ENCODE measurements around the gene BCR.

The BCR gene

GRCh38 chr22:23157560-23158515, 22.5 kb upstream of the BCR start:
- Mint-ChIP-seq H3K9me3 (no peaks in the 10 kb centered on the region), H3K4me3 (no peak overlapping the region), H3K4me1 (peaks cover 10 to 16% of the 10 kb centered on the region in 2 donors), H3K27me3 (no peaks in the 10 kb centered on the region), H3K36me3 (no peaks in the 10 kb centered on the region), H3K27ac (peak overlapping the region; percentile 59)
- no peak for ATAC-seq (replicated peaks)
- DNase-seq, result no peak

- Mint-ChIP-seq H3K4me1 (peaks cover 2 to 7% of the 10 kb centered on the region in 2 donors), H3K36me3 (no peaks in the 10 kb centered on the region), H3K27ac (no peak overlapping the region), H3K9me3 (no peaks in the 10 kb centered on the region), H3K27me3 (no peaks in the 10 kb centered on the region), H3K4me3 (no peak overlapping the region)
- ATAC-seq (replicated peaks), result no peak
- DNase-seq, result no peak
Measured at GRCh38 chr22:23158516-23159290, 21.6 kb upstream of the BCR start.

- no peak for DNase-seq
- Mint-ChIP-seq H3K27me3 (no peaks in the 10 kb centered on the region), H3K4me3 (no peak overlapping the region), H3K36me3 (no peaks in the 10 kb centered on the region), H3K4me1 (peaks cover 2% of the 10 kb centered on the region in 2 donors), H3K9me3 (no peaks in the 10 kb centered on the region), H3K27ac (no peak overlapping the region)
- no peak for ATAC-seq (replicated peaks)
Measured at GRCh38 chr22:23159291-23159630, 21.0 kb upstream of the BCR start.

GRCh38 chr22:23161029-23161428, 19.3 kb upstream of the BCR start:
- Mint-ChIP-seq H3K36me3 (no peaks in the 10 kb centered on the region), H3K27me3 (no peaks in the 10 kb centered on the region), H3K9me3 (no peaks in the 10 kb centered on the region), H3K27ac (no peak overlapping the region), H3K4me1 (no peaks in the 10 kb centered on the region), H3K4me3 (no peak overlapping the region)
- ATAC-seq (replicated peaks), result no peak
- no peak for DNase-seq

GRCh38 chr22:23161574-23161973, 18.7 kb upstream of the BCR start:
- Mint-ChIP-seq H3K4me3 (no peak overlapping the region), H3K27me3 (no peaks in the 10 kb centered on the region), H3K9me3 (no peaks in the 10 kb centered on the region), H3K36me3 (no peaks in the 10 kb centered on the region), H3K4me1 (peaks cover 0 to 2% of the 10 kb centered on the region in 2 donors), H3K27ac (no peak overlapping the region)
- DNase-seq (no peak), ATAC-seq (replicated peaks) (no peak)

- ATAC-seq (replicated peaks), result no peak
- no peaks in the 10 kb centered on the region for H3K9me3 Mint-ChIP-seq
- no peak for DNase-seq
- H3K36me3 Mint-ChIP-seq, result no peaks in the 10 kb centered on the region
- H3K27ac Mint-ChIP-seq, result no peak overlapping the region
- peaks cover 0 to 7% of the 10 kb centered on the region in 2 donors for H3K27me3 Mint-ChIP-seq
- H3K4me1 Mint-ChIP-seq, result peaks cover 0 to 7% of the 10 kb centered on the region in 2 donors
- no peak overlapping the region for H3K4me3 Mint-ChIP-seq
Measured at GRCh38 chr22:23163665-23164064, 16.6 kb upstream of the BCR start.

- Mint-ChIP-seq H3K4me3 (no peak overlapping the region), H3K4me1 (peaks cover 0 to 7% of the 10 kb centered on the region in 2 donors), H3K27ac (no peak overlapping the region), H3K9me3 (no peaks in the 10 kb centered on the region), H3K36me3 (no peaks in the 10 kb centered on the region), H3K27me3 (peaks cover 0 to 7% of the 10 kb centered on the region in 2 donors)
- ATAC-seq (replicated peaks) (no peak), DNase-seq (no peak)
Measured at GRCh38 chr22:23164091-23164490, 16.2 kb upstream of the BCR start.

GRCh38 chr22:23166042-23166831, 14.1 kb upstream of the BCR start:
- Mint-ChIP-seq H3K9me3 (no peaks in the 10 kb centered on the region), H3K27ac (no peak overlapping the region), H3K27me3 (peaks cover 0 to 7% of the 10 kb centered on the region in 2 donors), H3K4me3 (no peak overlapping the region), H3K36me3 (no peaks in the 10 kb centered on the region), H3K4me1 (peaks cover 0 to 7% of the 10 kb centered on the region in 2 donors)
- ATAC-seq (replicated peaks) (no peak), DNase-seq (no peak)

GRCh38 chr22:23166841-23167616, 13.3 kb upstream of the BCR start:
- no peaks in the 10 kb centered on the region for H3K36me3 Mint-ChIP-seq
- H3K4me1 Mint-ChIP-seq, result peaks cover 0 to 7% of the 10 kb centered on the region in 2 donors
- ATAC-seq (replicated peaks) (no peak), DNase-seq (no peak)
- no peak overlapping the region for H3K4me3 Mint-ChIP-seq
- no peaks in the 10 kb centered on the region for H3K9me3 Mint-ChIP-seq
- H3K27ac Mint-ChIP-seq, result no peak overlapping the region
- H3K27me3 Mint-ChIP-seq, result peaks cover 0 to 7% of the 10 kb centered on the region in 2 donors

- H3K27me3 Mint-ChIP-seq, result peaks cover 0 to 7% of the 10 kb centered on the region in 2 donors
- H3K4me1 Mint-ChIP-seq, result peaks cover 0 to 7% of the 10 kb centered on the region in 2 donors
- H3K27ac Mint-ChIP-seq, result no peak overlapping the region
- no peaks in the 10 kb centered on the region for H3K9me3 Mint-ChIP-seq
- DNase-seq (no peak), ATAC-seq (replicated peaks) (no peak)
- H3K36me3 Mint-ChIP-seq, result no peaks in the 10 kb centered on the region
- no peak overlapping the region for H3K4me3 Mint-ChIP-seq
Measured at GRCh38 chr22:23168391-23169042, 11.8 kb upstream of the BCR start.

- no peak for DNase-seq
- Mint-ChIP-seq H3K27me3 (peaks cover 0 to 7% of the 10 kb centered on the region in 2 donors), H3K9me3 (no peaks in the 10 kb centered on the region), H3K27ac (no peak overlapping the region), H3K4me1 (peaks cover 3 to 10% of the 10 kb centered on the region in 2 donors), H3K36me3 (no peaks in the 10 kb centered on the region), H3K4me3 (no peak overlapping the region)
- no peak for ATAC-seq (replicated peaks)
Measured at GRCh38 chr22:23169043-23169406, 11.3 kb upstream of the BCR start.

- no peak overlapping the region for H3K4me3 Mint-ChIP-seq
- H3K9me3 Mint-ChIP-seq, result peaks cover 10 to 13% of the 10 kb centered on the region in 2 donors
- no peak overlapping the region for H3K27ac Mint-ChIP-seq
- H3K4me1 Mint-ChIP-seq, result peaks cover 25 to 38% of the 10 kb centered on the region in 2 donors
- H3K36me3 Mint-ChIP-seq, result peaks cover 15 to 16% of the 10 kb centered on the region in 2 donors
- no peak for DNase-seq
- H3K27me3 Mint-ChIP-seq, result no peaks in the 10 kb centered on the region
- ATAC-seq (replicated peaks), result no peak
Measured at GRCh38 chr22:23175817-23176644, 4.3 kb upstream of the BCR start.

Measured in stimulated activated naive B cell treated with anti-CD40 and anti-IgM and Interleukin-4, amounts not matched to agents 10 μg/mL and 1 μg/mL and 100 μg/mL, for 72 hours (primary cell).